Measurements from ENCODE around the gene PRCD. TPM values are rescaled to one million over a fixed set of nuclear protein-coding genes. Genes with fewer than 3 reads are reported as not detected.
A peak's percentile ranks its signal among the peaks of the same experiment; 100 is the strongest.

Gene PRCD, protein sequence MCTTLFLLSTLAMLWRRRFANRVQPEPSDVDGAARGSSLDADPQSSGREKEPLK
- 0.81 TPM for total RNA-seq

DNA sequence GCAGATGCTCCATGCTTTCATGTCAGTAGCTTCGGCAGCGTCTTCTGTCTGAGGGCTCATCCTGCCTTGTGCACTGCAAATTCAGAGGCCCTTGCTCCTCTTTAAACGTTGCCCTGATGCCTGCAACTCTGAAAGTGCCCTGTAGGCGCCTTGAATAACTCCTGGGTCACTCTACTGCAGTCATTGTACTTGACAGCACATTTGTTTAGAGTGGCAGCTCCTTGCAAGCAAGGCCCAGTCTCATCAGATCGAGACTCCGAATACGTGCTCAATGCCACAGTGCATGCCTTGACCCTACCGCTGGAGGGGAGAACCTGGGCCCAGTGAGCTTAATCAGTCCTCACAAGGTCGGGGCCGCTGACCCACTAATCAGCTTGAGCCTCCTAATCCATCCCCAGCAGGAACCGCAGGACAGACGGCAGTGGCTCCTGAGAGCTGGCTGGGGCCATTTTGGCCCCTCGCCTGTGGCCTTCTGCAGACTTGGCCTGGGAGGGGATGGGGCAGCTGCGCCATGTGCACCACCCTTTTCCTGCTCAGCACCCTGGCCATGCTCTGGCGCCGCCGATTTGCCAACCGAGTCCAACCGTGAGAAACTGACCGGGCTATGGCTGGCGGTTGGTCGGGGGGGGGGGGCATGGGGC, at the start of gene PRCD:
PRCD (plus strand) TSS at position 414 of the 641 bp plus-strand sequence; CDS start at position 512, 98 bp downstream.
- peak in 1 of 3 donors; percentile 23 for DNase-seq (ENCODE audit: low read depth in 2 of 3, low spot score in 2 of 3)

GRCh38 chr17:76490112-76490710, 49.6 kb upstream of the PRCD start:
- no peak for DNase-seq (ENCODE audit: low read depth in 2 of 3, low spot score in 2 of 3)

DNA sequence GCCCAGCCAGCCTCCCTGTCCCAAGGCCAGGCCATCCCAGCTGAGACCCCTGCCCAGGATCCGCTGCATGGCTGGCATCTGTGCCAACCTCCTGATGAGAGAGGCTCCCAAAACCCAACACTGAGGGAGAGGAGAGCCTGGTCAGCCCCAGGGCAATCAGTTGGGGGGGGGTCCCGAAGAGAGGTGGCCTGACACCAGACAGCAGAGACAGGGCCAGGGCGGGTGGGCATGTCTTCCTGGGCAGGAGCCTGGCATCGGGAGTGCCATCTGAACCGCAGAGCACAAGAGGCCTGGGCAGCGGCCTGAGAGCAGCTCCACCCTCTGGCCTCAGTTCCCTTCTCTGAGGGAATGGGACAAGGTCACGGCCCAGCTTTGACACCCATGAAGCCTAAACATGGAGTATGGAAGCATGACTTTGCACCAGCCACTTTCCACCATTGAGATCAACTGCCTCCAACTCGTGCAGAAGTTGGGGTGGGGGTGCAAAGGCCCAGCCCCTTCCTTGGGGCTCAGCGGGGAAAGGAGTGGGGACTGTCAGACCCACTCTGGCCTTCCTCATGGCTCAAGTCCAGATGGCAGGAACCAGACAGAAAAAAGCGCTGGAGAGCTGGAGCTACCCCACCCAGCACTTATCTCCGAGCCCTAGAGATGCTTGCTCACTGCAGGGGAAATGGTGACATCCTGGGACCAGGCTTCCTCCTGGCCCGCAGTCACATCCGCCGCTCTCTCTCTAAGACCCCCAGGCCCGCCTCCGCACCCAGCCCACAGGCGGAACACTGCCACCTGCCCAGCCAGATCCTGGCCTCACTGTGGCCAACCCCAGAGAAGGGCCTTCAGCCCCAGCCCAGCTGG, 48.3 kb upstream of the PRCD start:
- DNase-seq (ENCODE audit: low read depth in 2 of 3, low spot score in 2 of 3), result no peak

DNA sequence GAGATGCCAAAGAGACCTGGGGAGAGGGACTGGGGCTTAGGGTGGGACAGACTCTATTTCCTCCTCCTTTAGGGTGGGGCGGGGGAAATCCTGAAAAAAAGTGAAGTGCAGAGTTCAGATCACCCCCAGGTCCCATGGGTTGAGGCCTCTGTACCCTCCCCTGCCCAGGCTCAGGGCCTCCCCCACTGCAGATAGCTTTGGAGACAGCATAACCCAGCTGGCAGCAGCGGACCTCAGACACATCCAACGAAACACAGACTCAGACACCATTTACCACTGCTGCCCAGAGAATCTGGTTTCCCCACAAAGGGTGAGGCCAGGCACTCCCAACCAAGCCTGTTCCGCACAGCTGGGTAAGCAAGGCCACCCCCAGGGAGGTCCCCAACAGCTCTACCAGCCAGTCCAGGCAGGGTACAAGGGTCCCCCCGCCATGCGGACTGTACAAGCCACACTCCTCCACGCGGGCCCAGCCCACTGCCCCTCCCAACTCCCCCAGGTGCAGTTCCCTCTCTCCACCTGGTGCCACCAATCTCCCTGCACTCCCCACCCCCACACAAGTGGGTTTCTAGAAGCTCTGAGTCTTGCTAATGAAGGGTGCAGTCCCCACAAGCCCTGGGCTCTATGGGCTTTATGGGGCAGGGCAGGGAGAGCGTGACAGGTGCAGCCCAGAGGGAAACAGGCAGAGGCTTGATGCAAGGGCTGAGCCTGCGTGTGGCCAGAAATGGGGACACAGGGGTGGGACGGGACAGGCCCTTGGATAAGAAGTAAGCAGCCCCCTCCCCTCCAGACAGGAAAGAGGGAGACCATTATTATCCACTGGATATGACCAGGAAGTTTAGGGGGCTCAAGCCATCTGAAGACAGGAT, 47.5 kb upstream of the PRCD start:
- DNase-seq (ENCODE audit: low read depth in 2 of 3, low spot score in 2 of 3), result no peak

DNA sequence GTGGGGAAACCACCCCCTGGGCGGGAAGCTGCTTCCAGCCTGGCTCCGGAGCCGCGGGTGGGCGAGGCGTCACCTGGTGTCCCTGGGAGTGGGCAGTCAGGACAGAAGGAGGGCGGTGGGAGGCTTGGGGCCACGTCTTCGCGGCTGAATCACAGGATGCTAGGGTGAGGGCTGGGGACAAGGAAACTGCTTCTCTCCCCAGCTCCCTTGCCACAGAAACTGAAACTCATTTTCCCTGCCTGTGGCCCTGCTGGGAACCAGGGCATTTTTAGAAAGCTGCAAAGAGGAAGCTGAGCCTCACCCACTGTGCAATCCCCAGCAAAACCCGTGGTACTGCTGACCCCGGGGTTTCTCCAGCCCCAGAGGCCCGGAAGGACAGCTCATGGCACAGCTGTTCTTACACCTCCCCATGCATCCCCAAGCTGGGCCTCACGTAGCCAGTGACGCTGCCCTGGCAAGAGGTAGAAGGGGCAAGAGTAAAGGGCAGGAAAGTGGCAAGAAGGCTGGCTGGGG, 46.8 kb upstream of the PRCD start:
- DNase-seq (ENCODE audit: low read depth in 2 of 3, low spot score in 2 of 3), result peak in 2 of 3 donors; percentile 80 to 82

- no peak for DNase-seq (ENCODE audit: low read depth in 2 of 3, low spot score in 2 of 3)
These were observed 46.2 kb upstream of the PRCD start for GRCh38 chr17:76493505-76494167.

DNA sequence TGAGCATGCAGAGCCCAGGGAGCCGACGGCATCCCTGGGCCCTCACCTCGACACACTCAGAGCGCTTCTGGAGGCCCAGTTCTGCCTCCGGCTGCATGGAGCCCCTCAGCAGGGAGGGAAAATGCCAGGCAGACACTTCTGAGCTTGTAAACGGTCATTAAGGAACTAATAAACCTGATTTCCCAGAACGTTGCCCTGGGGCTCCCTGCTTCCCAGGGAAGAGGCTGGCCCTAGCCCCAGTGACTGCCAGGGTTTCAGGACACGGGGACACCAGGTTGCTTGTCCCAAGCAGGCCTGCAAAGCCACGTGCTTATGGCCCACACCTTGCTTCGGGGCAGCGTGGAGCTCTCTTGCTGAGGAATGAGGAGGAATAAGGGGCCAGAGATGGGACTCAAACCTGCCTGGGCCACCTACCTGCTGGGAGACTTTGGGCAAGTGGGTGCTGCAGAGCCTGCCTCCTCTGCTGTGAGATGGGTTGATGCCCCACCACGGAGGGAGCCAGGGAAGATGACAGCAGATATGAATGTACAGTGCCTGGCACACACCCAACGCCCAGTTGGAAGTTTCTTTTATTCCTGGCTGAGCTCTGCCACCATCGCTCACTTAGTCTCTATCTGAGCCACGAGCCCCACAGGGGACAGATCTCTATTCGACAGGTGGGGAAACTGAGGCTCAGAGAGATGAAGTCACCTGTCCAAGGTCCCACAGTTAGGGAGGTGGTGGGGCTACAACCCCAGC, 44.0 kb upstream of the PRCD start:
- no peak for DNase-seq (ENCODE audit: low read depth in 2 of 3, low spot score in 2 of 3)

GRCh38 chr17:76496464-76496863, 43.4 kb upstream of the PRCD start:
- DNase-seq (ENCODE audit: low read depth in 2 of 3, low spot score in 2 of 3), result no peak

- no peak for DNase-seq (ENCODE audit: low read depth in 2 of 3, low spot score in 2 of 3)
These were observed 42.2 kb upstream of the PRCD start for GRCh38 chr17:76497699-76497978.

DNA sequence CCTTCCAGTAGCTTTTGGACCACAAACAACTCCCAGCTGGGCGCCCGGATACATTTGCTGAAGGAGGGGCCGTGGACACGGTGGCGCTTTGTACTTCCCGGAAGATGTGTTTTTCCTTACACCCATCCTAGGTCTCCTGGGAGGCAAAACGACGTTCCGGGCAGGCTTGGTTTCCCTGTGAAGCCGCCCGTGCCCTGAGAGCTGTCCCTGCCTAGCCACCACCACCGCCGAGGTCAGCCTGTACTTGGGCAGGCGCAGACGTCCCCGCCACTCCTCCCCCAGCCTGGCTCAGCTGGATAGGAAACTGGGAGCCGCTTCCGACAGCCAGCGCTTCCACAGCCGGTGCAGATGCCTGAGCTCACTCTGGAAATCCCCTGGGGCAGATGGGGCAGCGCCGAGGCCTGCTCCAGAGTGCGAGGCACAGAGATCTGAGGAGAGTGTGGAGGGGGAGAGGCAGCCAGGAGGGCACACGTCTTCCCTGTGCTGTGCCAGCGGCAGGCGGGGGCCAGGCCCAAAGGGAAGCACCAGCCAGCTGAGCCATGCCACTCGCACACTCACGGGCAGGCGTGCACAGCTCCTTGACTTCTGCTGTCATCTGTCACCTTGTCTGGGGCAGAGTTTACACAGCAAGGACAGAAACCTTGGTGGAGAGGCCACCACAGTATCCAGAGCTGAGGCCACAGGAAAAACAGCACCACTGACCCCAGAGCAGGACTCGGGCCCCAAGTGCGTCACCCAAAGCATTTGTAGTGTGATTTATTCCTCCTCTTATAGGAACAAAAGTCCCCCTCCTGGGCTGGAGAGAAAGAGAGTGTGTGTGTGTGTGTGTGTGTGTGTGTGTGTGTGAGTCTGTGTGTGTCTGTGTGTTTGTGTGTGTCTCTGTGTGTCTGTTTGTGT, 41.6 kb upstream of the PRCD start:
- no peak for DNase-seq (ENCODE audit: low read depth in 2 of 3, low spot score in 2 of 3)

GRCh38 chr17:76498876-76499251, 41.0 kb upstream of the PRCD start:
- no peak for DNase-seq (ENCODE audit: low read depth in 2 of 3, low spot score in 2 of 3)

GRCh38 chr17:76499267-76499667, 40.6 kb upstream of the PRCD start:
- DNase-seq (ENCODE audit: low read depth in 2 of 3, low spot score in 2 of 3), result no peak

- no peak for DNase-seq (ENCODE audit: low read depth in 2 of 3, low spot score in 2 of 3)
These were observed 39.6 kb upstream of the PRCD start for GRCh38 chr17:76500074-76500746.

GRCh38 chr17:76500747-76501017, 39.2 kb upstream of the PRCD start:
- DNase-seq (ENCODE audit: low read depth in 2 of 3, low spot score in 2 of 3), result no peak

- DNase-seq (ENCODE audit: low read depth in 2 of 3, low spot score in 2 of 3), result peak; percentile 76 to 90 (median 80)
These were observed 38.6 kb upstream of the PRCD start, which contains the start of gene RHBDF2 for GRCh38 chr17:76501018-76501826. TSS of gene RHBDF2 (minus strand) at chr17:76501423. CDS start at chr17:76481524, 19,899 bp downstream.

- no peak for DNase-seq (ENCODE audit: low read depth in 2 of 3, low spot score in 2 of 3)
These were observed 38.0 kb upstream of the PRCD start for GRCh38 chr17:76501827-76502307.
